PC-9 (cell line): ENCODE data around the gene PMM2.

Experiments
- EZH2 ChIP-seq: fragments of 200-600 bp; sonication (generic); IDR thresholded peaks from 2 replicates; pipeline ENCODE4 v1.8.0; 2017; ENCODE audit warnings: antibody characterized with exemption, low read depth
- TF ChIP-seq, protein P1 (sequence below): fragments of 200-600 bp; sonication (generic); conservative IDR thresholded peaks from 2 replicates; pipeline ENCODE4 v1.6.1; 2017; ENCODE audit warnings: mixed run types, antibody characterized with exemption, mild to moderate bottlenecking, moderate library complexity

DNA sequence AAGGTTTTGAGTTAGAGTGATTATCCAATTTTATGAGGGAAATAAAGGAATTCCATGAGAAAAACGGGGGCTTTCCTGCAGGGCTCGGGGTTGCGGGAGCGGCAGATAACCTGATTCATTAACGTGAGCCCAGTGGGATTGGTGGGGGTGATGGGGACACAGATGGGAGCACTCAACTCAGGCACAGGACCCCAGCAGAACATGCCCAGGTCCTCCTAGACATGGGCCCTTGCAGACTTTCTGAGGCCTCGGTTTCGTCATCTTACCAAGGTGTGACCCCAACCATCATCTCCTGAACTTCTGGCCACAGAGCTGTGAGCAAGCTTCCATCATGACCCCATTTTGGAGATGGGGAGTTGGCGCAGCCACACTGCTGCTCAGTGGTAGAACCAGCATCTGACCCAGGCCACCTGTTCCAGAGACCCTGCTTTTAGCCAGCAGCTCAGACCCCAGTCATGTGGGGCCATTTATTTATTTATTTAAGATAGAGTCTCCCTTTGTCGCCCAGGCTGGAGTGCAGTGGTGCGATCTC, 48.8 kb downstream of the PMM2 start:
- TF ChIP-seq, protein P1, sequence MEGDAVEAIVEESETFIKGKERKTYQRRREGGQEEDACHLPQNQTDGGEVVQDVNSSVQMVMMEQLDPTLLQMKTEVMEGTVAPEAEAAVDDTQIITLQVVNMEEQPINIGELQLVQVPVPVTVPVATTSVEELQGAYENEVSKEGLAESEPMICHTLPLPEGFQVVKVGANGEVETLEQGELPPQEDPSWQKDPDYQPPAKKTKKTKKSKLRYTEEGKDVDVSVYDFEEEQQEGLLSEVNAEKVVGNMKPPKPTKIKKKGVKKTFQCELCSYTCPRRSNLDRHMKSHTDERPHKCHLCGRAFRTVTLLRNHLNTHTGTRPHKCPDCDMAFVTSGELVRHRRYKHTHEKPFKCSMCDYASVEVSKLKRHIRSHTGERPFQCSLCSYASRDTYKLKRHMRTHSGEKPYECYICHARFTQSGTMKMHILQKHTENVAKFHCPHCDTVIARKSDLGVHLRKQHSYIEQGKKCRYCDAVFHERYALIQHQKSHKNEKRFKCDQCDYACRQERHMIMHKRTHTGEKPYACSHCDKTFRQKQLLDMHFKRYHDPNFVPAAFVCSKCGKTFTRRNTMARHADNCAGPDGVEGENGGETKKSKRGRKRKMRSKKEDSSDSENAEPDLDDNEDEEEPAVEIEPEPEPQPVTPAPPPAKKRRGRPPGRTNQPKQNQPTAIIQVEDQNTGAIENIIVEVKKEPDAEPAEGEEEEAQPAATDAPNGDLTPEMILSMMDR, result no peak
- no peak for TF ChIP-seq EZH2
